Fibroblast of gingiva (primary cell): ENCODE results near the gene TMC7.
"Not testable (repeated sequence)": the region's sequence is repeated elsewhere in the genome, so short reads cannot be mapped to it uniquely, and the experiment has no call there.

Source experiments
- DNase-seq: peaks from one replicate; pipeline ENCODE4 v3.0.0-alpha.2; 2011; ENCODE audit warnings: low read depth

TMC7 gene

DNA sequence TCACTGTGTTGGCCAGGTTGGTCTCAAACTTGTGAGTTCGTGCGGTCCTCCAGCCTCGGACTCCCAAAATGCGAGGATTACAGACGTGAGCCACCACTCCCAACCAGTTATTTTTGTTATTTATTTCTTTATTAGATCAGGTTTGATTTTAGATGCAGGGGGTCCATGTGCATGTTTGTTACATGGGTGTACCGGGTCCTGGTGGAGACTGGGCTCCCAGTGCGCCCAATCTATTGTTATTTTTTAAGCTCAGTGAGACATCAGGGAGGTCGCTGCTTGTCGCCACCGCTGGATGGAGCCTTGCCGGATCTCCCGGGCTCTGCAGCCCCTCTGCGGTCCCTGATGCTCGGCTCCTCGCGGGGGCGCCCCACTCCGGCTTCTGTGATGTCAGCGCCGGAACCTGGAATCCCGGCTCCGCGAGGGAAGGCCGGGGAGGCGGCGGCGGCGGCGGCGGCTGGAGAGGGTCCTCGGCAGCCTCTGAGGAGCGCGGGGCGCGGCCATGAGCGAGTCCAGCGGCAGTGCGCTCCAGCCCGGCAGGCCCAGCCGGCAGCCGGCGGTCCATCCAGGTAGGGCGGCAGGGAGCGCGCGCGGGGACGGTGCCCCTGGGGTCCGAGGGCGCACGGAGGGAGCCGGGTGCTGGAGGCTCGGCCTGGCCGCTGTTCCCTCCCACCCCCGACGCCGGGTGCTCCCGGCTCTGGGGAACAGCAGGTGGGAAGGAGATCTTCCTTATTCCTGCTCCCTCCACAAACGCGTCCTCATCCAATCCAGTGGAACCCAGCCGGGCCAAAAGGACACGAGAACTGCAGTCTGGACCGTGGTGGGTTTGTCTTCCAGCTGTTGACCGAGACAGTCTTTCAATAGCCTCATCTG lies at the start of gene TMC7:
Gene TMC7, plus strand, starts transcription at position 370 of the 870 bp plus-strand sequence. Its CDS starts 130 bp downstream, at position 500.
- peak; percentile 76 for DNase-seq

DNA sequence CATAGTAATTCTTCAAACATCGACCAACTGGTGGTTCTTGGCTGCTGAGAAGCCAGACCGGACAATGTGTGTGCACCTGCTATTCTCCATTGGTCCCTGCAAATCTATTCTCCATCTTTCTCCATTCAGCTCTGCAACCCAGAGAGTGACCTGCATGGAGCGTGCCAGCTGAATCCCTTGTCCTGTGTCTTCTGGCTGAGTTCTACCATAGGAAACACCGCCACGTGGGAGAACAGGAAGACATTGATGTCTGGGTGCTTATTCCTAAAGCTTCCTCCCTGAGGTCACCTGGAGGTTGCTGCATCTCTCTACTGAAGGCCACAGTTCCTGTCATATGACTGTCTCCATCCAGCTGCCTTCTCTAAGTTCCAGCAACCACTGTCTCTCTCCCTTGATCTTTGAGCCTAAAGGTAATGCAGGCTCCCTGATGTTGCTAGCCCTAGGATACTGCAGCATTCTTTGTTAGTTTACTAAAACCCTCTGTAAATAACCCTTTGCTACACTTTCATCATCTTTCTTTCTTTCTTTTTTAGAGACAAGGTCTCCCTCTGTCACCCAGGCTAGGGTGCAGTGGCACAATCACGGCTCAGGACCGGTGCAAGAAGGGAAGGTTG lies 46.9 kb upstream of the TMC7 start:
- no peak for DNase-seq

DNA sequence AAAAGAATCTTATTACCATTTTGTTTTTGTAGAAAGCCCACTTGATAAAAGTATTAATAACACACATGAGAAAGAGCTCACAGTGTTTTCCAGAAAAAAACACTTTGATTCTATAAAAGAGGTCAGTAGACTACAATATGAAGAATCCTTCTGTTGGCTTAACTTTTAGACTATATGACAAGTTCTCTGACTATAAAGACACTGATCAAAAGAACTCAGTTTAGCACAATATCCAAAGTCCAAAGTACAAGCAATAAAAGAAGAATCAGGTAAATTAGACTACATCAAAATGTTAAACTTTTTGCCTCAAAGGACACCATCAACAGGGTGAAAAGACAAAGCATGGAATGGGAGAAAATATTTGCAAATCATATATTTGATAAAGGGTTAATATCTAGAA lies 46.3 kb upstream of the TMC7 start:
- no peak for DNase-seq

DNA sequence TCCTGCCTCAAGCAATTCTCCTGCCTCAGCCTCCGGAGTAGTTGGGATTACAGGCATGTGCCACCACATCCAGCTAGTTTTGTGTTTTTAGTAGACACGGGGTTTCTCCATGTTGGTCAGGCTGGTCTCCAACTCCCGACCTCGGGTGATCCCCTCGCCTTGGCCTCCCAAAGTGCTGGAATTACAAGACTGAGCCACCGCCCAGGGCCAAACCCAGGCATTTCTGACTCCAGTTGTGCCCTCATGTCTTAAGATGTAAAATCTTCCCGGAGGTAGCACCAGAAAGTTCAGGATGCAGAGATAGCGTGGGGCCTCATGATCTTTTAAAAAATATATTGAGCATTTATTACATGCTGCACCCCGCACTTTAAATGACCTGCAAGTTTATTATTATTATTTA lies 44.7 kb upstream of the TMC7 start:
- no peak for DNase-seq

DNA sequence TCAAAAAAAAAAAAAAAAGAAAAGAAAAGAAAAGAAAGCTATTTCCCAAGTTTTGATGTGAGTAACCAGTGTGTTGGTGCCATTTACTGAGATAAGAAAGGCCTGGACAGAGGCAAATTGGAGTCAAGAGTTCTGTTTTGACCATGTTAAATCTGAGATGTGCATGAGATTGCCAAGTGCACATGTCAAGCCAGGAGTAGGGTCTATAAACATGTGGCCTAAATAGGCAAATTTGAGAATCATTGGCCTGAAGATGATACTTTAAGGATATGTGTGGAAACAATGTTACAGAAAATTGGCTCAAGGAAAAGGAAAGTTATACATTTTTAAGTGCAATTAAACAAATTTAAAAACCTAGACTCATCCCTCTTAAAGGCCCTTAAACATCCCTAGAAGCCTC lies 42.3 kb upstream of the TMC7 start:
- DNase-seq, result no peak

DNA sequence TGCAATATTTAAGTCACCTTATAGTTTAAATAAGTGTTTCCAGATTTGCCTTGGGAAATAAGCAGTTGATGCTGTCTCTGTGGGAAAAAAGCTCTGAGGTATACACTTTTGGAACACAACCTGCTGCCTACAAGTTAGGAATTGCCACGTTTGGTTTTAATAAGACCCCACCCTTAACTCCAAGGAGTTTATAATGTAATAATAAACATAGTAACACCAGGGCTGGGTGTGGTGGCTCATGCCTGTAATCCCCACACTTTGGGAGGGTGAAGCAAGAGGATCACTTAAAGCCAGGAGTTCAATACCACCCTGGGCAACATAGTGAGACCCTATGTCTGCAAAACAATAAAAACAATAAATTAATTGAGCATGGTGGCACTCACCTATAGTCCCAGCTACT lies 41.7 kb upstream of the TMC7 start:
- no peak for DNase-seq

DNA sequence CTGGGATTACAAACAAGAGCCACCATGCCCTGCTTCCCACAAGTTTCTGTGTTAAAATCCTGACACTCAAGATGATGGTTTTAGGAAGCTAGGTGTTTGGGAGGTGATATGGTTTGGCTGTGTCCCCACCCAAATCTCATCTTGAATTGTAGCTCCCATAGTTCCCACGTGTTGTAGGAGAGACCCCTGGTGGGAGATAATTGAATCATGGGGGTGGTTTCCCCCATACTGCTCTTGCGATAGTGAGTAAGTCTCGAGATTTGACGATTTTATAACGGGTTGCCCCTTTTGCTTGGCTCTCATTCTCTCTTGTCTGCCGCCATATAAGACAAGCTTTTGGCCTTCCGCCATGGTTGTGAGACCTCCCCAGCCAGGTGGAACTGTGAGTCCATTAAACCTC lies 40.3 kb upstream of the TMC7 start:
- no peak for DNase-seq

DNA sequence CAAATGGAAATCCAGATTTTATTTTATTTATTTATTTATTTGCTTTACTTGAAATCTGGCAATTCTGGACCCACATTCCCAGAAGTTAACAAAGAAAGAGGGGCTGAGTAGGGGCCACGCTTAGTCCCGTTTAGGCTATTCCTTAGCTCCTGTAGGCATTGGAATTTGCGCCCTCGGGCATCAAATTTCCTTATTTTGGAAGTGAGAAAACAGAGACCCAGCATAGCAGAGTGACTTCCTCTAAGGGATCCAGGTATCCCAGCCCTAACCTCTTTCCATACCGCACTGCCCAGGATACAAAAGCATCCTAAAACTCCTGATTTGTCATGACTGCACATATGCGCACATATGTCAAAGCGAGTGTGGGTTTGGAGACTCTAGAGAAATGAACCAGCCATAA lies 38.5 kb upstream of the TMC7 start:
- no peak for DNase-seq

DNA sequence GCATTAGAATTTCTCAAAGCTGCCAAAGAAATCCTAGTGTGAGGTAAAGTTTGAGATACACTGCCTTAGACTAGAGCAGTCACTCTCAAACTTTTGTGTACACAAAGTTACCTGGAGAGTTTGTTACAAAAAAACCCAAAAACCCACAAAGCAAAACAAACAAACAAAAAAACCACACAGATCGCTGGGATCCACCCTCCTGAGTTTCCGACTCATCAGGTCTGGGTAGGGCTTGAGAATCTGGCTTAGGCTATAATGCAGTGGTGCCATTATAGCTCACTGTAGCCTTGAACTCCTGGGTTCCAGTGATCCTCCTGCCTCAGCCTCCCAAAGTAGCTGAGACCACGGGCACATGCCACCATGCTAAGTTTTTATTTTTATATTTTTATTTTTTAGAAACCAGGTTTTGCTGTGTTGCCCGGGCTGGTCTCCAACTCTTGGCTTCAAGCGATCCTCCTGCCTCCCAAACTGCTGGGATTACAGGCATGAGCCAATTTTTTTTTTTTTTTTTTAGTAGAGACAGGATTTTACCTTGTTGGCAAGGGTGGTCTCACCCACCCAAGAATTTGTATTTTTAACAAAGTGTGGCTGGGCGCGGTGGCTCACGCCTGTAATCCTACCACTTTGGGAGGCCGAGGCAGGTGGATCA lies 35.2 kb upstream of the TMC7 start:
- no peak for DNase-seq

DNA sequence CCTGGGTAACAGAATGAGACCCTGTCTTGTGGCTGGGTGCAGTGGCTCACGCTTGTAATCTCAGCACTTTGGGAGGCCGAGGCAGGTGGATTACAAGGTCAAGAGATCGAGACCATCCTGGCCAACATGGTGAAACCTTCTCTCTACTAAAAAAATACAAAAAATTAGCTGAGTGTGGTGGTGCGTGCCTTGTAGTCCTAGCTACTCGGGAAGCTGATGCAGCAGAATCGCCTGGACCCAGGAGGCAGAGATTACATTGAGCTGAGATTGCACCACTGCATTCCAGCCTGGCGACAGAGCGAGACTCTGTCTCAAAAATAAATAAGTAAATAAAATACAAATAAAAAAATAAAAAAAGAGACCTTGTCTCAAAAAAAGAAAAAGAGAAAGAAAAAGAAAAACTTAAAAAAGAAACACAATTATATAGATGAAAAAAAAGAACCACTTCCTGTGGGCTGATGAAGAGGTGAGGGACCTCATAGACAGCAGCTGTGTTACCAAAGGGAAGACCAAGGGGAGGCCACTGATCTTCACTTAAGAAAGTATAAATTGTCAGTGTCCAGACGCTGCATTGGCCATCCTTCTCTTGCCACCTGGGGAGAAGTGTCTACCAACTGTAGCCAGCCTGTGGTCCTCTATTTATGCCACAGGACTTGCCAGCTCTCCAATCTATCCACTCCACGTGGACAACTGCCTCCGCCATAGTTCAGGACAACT lies 33.1 kb upstream of the TMC7 start:
- DNase-seq, result no peak

DNA sequence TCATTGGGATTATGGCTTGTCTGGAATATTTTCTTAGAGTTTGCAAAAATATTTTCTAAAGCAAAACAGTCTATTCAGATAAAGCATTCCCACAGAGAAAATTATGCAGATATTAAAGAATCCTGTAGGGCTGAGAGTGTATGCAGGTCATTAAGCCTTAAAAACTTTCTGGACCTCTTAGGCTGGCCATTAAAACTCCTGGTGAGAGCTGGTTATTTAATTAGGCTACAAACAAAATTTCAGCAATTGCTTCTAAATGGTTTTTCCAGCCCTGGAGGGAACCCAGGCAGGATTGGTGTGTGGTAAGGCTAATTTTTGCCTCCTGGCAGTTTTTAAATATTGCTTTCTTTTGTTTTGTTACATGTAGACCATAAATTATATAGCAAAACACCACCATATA lies 30.2 kb upstream of the TMC7 start:
- DNase-seq, result no peak

DNA sequence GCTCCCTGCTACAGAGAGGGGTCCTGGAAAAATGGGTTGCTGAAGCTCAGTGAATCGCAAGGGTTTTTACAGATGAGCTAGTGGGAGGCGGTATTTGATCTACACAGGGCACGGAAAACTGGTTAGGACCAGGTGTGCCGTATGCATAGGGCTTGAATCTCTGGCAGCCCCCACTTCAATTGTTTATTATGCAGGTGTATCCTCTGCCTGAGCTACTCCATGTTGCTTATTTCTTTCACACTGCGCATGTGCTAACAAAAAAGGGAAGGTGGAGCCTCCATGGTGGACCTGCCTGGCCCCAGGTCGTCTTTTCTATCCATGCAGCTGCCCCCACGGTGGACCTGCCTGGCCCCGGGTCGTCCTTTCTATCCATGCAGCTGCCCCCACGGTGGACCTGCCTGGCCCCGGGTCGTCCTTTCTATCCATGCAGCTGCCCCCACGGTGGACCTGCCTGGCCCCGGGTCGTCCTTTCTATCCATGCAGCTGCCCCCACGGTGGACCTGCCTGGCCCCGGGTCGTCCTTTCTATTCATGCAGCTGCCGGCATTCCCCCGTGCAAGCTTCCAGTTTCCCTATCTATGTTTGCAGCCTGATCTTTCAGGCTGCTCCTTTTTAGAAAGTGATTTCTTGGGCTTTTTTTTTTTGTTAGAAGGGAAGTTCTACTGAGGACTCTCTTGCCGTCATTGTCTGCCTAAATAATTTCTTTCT lies 27.7 kb upstream of the TMC7 start:
- DNase-seq, result not testable (repeated sequence)

DNA sequence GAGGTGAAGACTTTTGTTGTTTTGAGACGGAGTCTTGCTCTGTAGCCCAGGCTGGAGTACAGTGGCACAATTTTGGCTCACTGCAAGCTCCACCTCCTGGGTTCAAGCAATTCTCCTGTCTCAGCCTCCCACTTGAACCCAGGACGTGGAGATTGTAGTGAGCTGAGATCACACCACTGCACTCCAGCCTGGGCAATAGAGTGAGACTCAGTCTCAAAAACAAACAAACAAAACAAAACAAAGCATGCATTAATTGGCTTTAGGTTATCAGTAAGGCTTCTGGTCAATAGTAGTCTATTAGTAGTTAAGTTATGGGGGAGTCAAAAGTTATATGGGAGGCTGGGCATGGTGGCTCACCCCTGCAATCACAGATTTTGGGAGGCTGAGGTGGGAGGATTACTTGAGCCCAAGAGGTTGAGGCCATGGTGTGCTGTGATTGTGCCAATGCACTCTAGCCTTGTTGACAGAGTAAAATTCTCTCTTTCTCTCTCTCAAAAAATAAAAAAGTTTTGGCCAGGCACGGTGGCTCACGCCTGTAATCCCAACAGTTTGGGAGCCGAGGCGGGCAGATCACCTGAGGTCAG lies 27.0 kb upstream of the TMC7 start:
- not testable (repeated sequence) for DNase-seq

DNA sequence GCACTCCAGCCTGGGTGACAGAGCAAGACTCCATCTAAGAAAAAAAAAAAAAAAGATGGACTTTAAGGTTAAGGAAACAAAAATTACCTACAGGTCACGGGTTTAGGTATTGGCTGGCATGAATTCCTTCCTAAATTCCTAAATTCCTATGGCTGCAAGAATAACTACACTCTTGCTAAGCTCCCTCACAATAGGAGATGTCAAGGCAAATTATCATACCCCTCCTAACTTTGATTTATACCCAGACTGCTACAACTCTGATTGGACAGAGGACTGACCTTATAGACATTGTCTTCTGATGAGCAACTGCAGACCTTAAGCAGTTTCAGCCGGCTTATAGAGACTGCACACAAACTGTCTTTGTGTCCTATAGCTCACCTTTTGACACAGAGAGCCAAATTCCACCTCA lies 25.1 kb upstream of the TMC7 start:
- DNase-seq, result no peak

DNA sequence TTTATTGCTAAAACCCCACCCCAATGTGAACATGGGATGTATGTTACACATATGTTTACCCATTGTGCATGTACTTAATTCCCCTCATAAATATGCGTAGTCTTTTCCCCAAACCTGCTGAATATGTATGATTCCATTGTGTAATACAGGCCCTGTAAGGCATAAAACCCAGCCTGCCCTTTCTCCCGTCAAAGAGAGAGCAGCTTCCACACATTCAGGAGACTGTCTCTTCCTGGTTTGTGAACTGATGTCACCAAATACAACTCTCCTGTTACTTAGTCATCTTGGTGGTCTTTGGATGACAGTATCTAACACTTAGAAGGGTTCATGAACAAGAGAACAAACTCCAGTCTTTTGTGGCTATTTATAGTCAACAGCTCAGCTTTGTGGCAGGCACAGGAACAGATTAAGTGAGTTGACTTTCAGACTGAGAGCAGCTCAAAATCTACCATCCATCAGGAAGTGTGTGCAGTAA lies 24.7 kb upstream of the TMC7 start:
- no peak for DNase-seq

DNA sequence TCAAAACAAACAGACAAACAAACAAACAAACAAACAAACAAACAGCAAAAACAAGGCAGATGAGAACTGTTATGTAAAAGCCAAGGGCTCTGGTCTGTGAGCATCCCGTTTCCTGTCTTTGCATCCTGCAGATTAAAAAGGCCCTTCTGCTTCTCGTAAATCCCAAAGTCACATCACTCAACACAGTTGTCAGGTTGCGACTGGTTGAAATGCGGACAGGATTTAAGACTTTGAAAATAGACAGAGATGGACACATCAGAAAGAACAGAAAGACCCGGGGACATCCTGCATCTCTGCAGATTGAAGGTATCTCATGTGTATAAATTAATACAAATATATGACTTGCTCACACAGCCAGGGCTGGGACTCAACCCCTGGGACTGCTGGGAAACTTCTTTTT lies 18.2 kb upstream of the TMC7 start:
- no peak for DNase-seq

DNA sequence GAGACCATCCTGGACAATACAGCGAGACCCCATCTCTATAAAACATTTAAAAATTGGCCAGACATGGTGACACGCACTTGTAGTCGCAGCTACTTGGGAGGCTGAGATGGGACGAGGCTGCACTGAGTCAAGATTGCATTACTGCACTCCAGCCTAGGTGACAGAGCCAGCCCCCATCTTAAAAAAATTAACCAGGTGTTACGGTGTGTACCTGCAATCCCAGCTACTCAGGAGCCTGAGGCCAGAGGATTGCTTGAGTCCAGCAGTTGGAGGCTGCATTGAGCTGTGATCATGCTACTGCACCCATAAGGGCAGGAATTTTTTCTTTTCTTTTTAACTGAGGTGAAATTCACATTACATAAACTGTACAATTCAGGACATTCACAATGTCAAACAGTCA lies 16.9 kb upstream of the TMC7 start:
- DNase-seq, result no peak

DNA sequence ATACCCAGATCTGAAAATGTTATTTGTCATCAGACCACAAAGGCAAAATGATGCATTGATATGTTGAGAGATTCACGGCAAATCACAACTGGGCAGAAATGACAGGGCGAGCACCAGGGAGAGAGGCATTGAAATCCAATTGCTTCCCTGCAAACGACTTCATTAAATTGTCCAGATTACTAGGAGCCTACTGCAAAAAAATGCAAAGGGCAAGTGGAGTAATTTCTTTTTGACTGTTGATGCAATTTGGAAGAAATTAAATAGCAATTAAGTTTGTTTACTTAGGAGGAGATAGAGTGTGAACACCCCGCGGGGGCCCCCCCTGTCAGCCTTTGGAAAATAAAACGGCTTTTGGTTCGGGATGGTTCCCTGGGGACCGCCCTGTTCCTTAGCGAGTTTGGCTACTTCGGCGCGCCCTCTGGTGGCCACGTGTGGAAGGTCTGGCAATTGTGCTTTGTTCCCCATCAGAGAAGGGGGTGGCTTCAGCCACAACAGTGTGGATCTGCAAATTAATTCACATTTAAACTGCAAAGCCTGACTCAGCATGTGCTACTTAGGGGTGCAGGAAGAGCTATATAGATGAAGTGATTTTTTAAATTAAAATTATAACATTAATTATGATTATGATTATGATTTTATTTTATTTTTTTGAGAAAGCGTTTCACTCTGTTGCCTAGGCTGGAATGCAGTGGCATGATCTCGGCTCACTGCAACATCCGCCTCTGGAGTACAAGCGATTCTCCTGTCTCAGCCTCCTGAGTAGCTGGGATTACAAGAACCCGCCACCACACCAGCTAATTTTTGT lies 14.5 kb upstream of the TMC7 start:
- DNase-seq, result peak; percentile 63

DNA sequence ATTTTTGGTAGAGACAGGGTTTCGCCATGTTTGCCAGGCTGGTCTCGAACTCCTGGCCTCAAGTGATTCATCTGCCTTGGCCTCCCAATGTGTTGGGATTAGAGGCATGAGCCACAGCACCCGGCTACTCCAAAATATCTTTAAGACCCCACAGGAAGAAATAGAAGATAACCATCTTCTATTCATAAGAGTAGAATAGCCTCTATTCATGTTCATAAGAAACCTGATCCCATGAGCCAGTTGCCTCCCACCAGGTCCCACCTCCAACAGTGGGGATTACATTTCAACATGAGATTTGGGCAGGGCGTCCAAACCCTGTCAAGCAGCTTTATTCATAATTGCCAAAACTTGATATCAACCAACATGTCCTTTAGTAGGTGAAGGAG lies 13.9 kb upstream of the TMC7 start:
- no peak for DNase-seq

DNA sequence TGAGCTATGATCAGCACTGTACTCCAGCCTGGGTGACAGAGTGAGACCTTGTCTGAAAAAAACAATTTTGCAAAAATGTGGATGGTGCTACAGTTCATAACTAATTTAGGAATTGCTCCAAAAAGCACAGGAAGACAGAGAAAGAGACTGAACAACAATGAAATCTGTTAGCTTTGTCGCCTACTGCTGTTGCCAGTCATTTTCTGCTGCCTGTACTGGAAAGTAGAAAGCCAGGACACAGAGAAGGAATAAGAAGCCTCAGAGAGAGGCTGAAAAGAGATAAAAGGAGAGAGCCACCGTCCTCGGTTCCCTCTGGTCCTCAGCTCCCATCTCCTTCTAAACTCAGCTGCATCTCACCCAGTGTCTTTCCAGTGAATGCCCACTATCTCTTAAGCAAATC lies 8.6 kb upstream of the TMC7 start:
- no peak for DNase-seq

DNA sequence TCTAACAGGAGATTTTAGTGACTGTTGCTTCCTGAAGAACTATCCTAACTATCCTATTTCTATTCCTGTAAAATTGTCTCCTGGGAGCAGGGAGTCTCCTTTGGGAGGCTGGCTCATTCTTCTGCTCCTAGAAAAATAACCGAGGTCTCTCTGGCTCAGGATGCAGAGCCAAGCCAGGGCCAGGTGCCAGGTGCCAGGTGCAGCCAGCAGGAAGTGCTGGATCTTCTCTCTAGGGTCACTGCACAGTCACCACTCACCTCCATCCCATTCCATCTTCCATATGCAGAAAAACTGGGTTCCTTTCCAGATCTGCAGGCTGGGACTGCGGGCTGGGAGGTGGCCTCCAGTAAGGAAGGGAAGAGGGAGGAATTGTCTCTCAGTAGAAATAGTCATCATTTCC lies 3.8 kb upstream of the TMC7 start:
- no peak for DNase-seq
